SU-DHL-6 (cell line): ENCODE measurements around the gene UROC1.

Experiments
- CTCF ChIP-seq: fragments of 200-600 bp; sonication (generic); IDR thresholded peaks from one replicate; pipeline ENCODE4 v1.5.1; 2017; ENCODE audit warnings: antibody characterized with exemption, mild to moderate bottlenecking, low read length, moderate library complexity; ENCODE audit not compliant: insufficient read depth, poor library complexity, severe bottlenecking
- EZH2phosphoT487 ChIP-seq: fragments of 200-600 bp; sonication (generic), shearing (Covaris generic); conservative IDR thresholded peaks from 2 replicates; pipeline ENCODE4 v1.6.1; 2018; ENCODE audit warnings: mild to moderate bottlenecking, antibody characterized with exemption, low read length, moderate library complexity, mixed read lengths

DNA sequence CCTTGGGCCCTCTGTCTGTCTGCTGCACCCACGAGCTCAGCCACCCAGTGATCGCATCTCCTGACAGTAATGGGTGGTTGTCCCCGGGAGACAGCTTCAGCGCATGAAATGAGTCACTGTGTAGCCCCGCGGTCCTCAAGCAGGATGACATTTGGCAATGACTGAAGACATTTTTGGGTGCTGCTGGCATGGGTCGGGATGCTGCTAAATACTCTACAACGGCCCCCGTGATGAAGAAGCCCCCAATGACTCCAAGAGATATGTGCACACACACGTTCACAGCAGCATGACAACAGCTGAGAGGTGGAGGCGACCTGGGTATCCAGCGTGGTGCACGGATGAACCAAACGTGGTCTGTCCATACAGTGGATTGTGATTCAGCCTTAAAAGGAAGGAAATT is 24.5 kb downstream of the UROC1 start:
- TF ChIP-seq CTCF (no peak), EZH2phosphoT487 (no peak)
